Spleen (tissue), 7 donors: Measurements from ENCODE around the gene SPINK14.

Experiments used
- POLR2A ChIP-seq, 3 donors: fragments of 450-650 bp; IDR thresholded peaks; one replicate each; pipeline ENCODE4 v1.5.1; 2017; ENCODE audit warnings: antibody characterized with exemption in 3 of 3, mild to moderate bottlenecking in 1 of 3
- POLR2AphosphoS5 ChIP-seq, 3 donors: sonication (generic); formaldehyde crosslinking; IDR thresholded peaks; one replicate each; pipeline ENCODE4 v1.5.1; 2017; ENCODE audit warnings: antibody characterized with exemption in 3 of 3
- TF ChIP-seq, protein P1 (sequence below), 11 experiments: fragments of 200-600 bp in 7 of 11; fragments of 450-650 bp in 4 of 11; sonication (generic) in 4 of 11; IDR thresholded peaks in 8 of 11; conservative IDR thresholded peaks in 3 of 11; 1 replicate in 7 of 11; 2 replicates in 4 of 11; pipeline versions ENCODE4 v1.4.0 to v1.8.0; 2016 to 2021; ENCODE audit warnings: antibody characterized with exemption in 11 of 11, inconsistent platforms in 4 of 11, mild to moderate bottlenecking in 1 of 11
- donor health status: DM: no; HTN: no; CAD: no; lungs with moderate emphysema.
- donor health status: DM: no; HTN: no; CAD: no.
- donor health status: DM: no; HTN: no; CAD: no.

DNA sequence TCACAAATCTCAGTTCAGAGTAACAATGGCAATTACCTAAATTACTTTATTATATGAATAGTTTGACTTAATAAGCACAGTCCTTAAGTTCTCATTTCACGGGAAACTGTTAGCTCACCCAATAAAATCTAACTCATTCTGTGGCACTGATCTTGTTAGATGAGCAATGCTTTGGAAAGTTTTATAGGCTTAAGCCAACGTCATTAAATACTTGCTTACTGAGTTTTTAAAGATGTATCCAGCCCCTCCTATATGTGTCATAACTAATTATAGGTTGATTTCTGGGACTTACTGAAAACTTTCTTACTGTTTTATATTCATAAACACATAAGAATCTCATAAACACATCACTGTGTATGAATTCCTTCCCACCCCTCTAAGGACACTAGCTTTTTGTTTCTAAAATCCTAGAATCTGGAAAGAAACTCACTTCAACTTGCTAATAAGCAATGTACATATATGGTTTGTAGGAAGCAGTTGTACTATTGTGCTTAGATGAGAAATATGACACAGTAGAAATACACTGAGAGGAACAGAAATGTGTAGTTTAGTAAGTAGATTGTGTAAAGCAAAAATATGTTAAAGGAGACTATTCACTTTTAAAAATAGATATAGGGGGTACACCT lies 55.9 kb downstream of the SPINK14 start:
- TF ChIP-seq POLR2A (IDR thresholded peaks at IDR 0.05), result no peak
- no peak for TF ChIP-seq POLR2AphosphoS5 (IDR thresholded peaks at IDR 0.05)
- TF ChIP-seq, protein P1, sequence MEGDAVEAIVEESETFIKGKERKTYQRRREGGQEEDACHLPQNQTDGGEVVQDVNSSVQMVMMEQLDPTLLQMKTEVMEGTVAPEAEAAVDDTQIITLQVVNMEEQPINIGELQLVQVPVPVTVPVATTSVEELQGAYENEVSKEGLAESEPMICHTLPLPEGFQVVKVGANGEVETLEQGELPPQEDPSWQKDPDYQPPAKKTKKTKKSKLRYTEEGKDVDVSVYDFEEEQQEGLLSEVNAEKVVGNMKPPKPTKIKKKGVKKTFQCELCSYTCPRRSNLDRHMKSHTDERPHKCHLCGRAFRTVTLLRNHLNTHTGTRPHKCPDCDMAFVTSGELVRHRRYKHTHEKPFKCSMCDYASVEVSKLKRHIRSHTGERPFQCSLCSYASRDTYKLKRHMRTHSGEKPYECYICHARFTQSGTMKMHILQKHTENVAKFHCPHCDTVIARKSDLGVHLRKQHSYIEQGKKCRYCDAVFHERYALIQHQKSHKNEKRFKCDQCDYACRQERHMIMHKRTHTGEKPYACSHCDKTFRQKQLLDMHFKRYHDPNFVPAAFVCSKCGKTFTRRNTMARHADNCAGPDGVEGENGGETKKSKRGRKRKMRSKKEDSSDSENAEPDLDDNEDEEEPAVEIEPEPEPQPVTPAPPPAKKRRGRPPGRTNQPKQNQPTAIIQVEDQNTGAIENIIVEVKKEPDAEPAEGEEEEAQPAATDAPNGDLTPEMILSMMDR (IDR thresholded peaks at IDR 0.05 in 8 of 11, conservative IDR thresholded peaks at IDR 0.05 in 3 of 11), result no peak
